ENCODE results near the gene MTMR11. TPM values are rescaled to one million over a fixed set of nuclear protein-coding genes. Genes with fewer than 3 reads are reported as not detected.
A peak's percentile ranks its signal among the peaks of the same experiment; 100 is the strongest.

MTMR11 gene
- total and polyA plus RNA-seq, 2 of the 13 experiments (the other 11 are each of a cell fraction or from before 2014, with no cell fraction given): 0.49 to 2.8 TPM

DNA sequence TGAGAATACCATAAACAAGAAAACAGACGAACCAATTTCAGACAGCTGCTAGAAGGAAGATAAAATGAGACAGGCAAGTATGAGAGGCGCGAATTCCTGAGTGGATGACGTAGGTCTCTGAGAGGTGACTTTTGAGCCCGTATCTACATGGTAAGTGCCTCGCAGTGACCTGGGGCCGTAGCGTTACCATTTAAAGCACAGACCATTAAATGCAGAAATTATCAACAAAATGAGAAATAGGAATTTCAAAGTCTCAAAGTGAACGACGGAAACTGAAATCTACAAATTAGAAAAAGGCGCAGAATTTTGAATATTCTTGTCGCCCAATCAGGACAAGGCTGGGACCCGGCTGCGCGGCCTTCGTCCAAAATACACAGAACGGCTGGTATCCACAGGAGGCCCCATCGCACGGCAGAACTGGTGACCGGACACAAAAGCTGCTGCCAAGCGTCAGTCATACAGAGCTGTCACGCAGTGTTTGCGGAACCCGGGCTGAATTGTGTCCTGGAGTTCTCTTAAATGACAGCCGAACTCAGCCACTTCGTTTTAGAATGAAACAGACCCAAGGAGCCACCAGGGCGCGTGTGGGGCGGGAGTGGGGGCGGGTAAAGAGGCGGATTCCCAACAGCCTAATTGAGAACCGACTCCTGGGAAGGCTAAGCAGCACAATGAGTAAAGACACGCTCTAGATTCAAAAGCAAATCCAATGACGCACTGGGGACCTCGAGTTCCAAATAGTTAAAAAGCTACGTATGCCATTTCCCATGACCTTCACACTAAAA lies 51.1 kb downstream of the MTMR11 start (continued):
- TF ChIP-seq DRAP1 (CRISPR knock-in tag; IDR thresholded peaks at IDR 0.05) (no peak), FOSL1 (CRISPR knock-in tag; IDR thresholded peaks at IDR 0.05; ENCODE audit: borderline replicate concordance) (no peak), BORCS8-MEF2B (CRISPR knock-in tag; IDR thresholded peaks at IDR 0.05) (no peak), CAMTA2 (CRISPR knock-in tag; IDR thresholded peaks at IDR 0.05; ENCODE audit: borderline replicate concordance) (no peak), ZNF124 (CRISPR knock-in tag; IDR thresholded peaks at IDR 0.05) (no peak), ZNF792 (CRISPR knock-in tag; IDR thresholded peaks at IDR 0.05) (no peak), ZNF883 (CRISPR knock-in tag; IDR thresholded peaks at IDR 0.05; ENCODE audit: not compliant biosample characterization) (peak; percentile 38), ZNF563 (CRISPR knock-in tag; IDR thresholded peaks at IDR 0.05) (no peak), ZNF644 (CRISPR knock-in tag; IDR thresholded peaks at IDR 0.05; ENCODE audit: low read depth) (no peak), ZNF513 (CRISPR knock-in tag; conservative IDR thresholded peaks at IDR 0.05) (no peak), ZNF776 (CRISPR knock-in tag; IDR thresholded peaks at IDR 0.05) (no peak), ZMYM2 (CRISPR knock-in tag; IDR thresholded peaks at IDR 0.05) (no peak), ZNF580 (CRISPR knock-in tag; IDR thresholded peaks at IDR 0.05; ENCODE audit: borderline replicate concordance, low read depth) (no peak), ZSCAN31 (CRISPR knock-in tag; IDR thresholded peaks at IDR 0.05; ENCODE audit: low read depth) (no peak; the same call in 1 of the 2 replicates), SOX13 (IDR thresholded peaks at IDR 0.05) (0 out of 2 replicates have a peak, but pooled peaks have one; percentile 17), SOX13 (CRISPR knock-in tag; conservative IDR thresholded peaks at IDR 0.05 in 1 of 2, IDR thresholded peaks at IDR 0.05 in 1 of 2) (peak in 1 of 2 experiments; percentile 21; a peak in 1 of 4 replicates), ZNF275 (CRISPR knock-in tag; IDR thresholded peaks at IDR 0.05; ENCODE audit: borderline replicate concordance) (no peak), ZBTB7B (CRISPR knock-in tag; IDR thresholded peaks at IDR 0.05) (no peak), ZSCAN21 (CRISPR knock-in tag; IDR thresholded peaks at IDR 0.05; ENCODE audit: borderline replicate concordance) (no peak), BATF2 (CRISPR knock-in tag; IDR thresholded peaks at IDR 0.05) (no peak), TERF1 (CRISPR knock-in tag; IDR thresholded peaks at IDR 0.05) (no peak)
- TF ChIP-seq, protein P1, sequence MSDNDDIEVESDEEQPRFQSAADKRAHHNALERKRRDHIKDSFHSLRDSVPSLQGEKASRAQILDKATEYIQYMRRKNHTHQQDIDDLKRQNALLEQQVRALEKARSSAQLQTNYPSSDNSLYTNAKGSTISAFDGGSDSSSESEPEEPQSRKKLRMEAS (IDR thresholded peaks at IDR 0.05): peak; percentile 40
- TF ChIP-seq, protein P2, sequence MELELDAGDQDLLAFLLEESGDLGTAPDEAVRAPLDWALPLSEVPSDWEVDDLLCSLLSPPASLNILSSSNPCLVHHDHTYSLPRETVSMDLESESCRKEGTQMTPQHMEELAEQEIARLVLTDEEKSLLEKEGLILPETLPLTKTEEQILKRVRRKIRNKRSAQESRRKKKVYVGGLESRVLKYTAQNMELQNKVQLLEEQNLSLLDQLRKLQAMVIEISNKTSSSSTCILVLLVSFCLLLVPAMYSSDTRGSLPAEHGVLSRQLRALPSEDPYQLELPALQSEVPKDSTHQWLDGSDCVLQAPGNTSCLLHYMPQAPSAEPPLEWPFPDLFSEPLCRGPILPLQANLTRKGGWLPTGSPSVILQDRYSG (CRISPR knock-in tag; IDR thresholded peaks at IDR 0.05): no peak
